ENCODE measurements around the gene LAMA4.

The LAMA4 gene

GRCh38 chr6:112237595-112237994 lies 16.8 kb downstream of the LAMA4 start:
- no peak for DNase-seq

GRCh38 chr6:112237066-112237465 lies 17.3 kb downstream of the LAMA4 start:
- DNase-seq: no peak

GRCh38 chr6:112235956-112236355 lies 18.4 kb downstream of the LAMA4 start:
- no peak for DNase-seq

GRCh38 chr6:112234601-112235000 lies 19.8 kb downstream of the LAMA4 start:
- DNase-seq: no peak

GRCh38 chr6:112233847-112234246 lies 20.5 kb downstream of the LAMA4 start:
- DNase-seq: no peak

- DNase-seq: no peak
Measured at GRCh38 chr6:112232845-112233256, 21.5 kb downstream of the LAMA4 start.

GRCh38 chr6:112231594-112232060 lies 22.7 kb downstream of the LAMA4 start:
- peak; percentile 61 for DNase-seq

- DNase-seq: no peak
Measured at GRCh38 chr6:112231164-112231563, 23.2 kb downstream of the LAMA4 start.

- no peak for DNase-seq
Measured at GRCh38 chr6:112228480-112229332, 25.7 kb downstream of the LAMA4 start.

GRCh38 chr6:112227992-112228391 lies 26.4 kb downstream of the LAMA4 start:
- DNase-seq: no peak

GRCh38 chr6:112227411-112227810 lies 27.0 kb downstream of the LAMA4 start:
- DNase-seq: no peak

GRCh38 chr6:112225691-112226090 lies 28.7 kb downstream of the LAMA4 start:
- no peak for DNase-seq

- DNase-seq: no peak
Measured at GRCh38 chr6:112224088-112224487, 30.3 kb downstream of the LAMA4 start.

GRCh38 chr6:112223070-112223861 lies 31.1 kb downstream of the LAMA4 start:
- no peak for DNase-seq

- DNase-seq: no peak
Measured at GRCh38 chr6:112221981-112222852, 32.1 kb downstream of the LAMA4 start.

- no peak for DNase-seq
Measured at GRCh38 chr6:112221561-112221960, 32.8 kb downstream of the LAMA4 start.

GRCh38 chr6:112218563-112218962 lies 35.8 kb downstream of the LAMA4 start:
- no peak for DNase-seq

GRCh38 chr6:112216662-112217551 lies 37.5 kb downstream of the LAMA4 start:
- no peak for DNase-seq

GRCh38 chr6:112215488-112216284 lies 38.7 kb downstream of the LAMA4 start:
- DNase-seq: peak; percentile 28

GRCh38 chr6:112214739-112215269 lies 39.6 kb downstream of the LAMA4 start:
- DNase-seq: no peak

GRCh38 chr6:112210852-112211251 lies 43.5 kb downstream of the LAMA4 start:
- DNase-seq: no peak
